CD4-positive, alpha-beta memory T cell (primary cell): ENCODE results near the gene SEC14L1. TPM values are rescaled to one million over a fixed set of nuclear protein-coding genes. Genes with fewer than 3 reads are reported as not detected.
A peak's percentile ranks its signal among the peaks of the same experiment; 100 is the strongest.

Source experiments
- CTCF ChIA-PET: fragments of 350-600 bp; sonication (Branson Sonifier 250); formaldehyde crosslinking; loops from one replicate; lab custom pipeline; 2021; ENCODE audit warnings: inconsistent platforms; ENCODE audit not compliant: partially characterized antibody; lab: Charles Lee
- POLR2A ChIA-PET: fragments of 350-600 bp; sonication (Branson Sonifier 250); formaldehyde crosslinking; loops from one replicate; lab custom pipeline; 2021; ENCODE audit not compliant: partially characterized antibody; lab: Charles Lee
- DNase-seq, 5 donors: peaks; one replicate each; pipeline versions ENCODE4 v3.0.0 to v3.0.0-alpha.2; 2020 to 2022; ENCODE audit warnings: mixed read lengths in 1 of 5
- H3K27ac ChIP-seq: one replicate; pipeline ENCODE4 v1.7.0; 2013; ENCODE audit warnings: low read depth, low read length
- H3K27me3 ChIP-seq: 2 replicates; pipeline ENCODE4 v1.7.0; 2013; ENCODE audit warnings: mild to moderate bottlenecking, low read length, moderate library complexity; ENCODE audit not compliant: insufficient read depth
- H3K36me3 ChIP-seq: 2 replicates; pipeline ENCODE4 v1.7.0; 2013; ENCODE audit warnings: mild to moderate bottlenecking, low read length, moderate library complexity; ENCODE audit not compliant: insufficient read depth
- H3K4me1 ChIP-seq: 2 replicates; pipeline ENCODE4 v1.7.0; 2013; ENCODE audit warnings: mild to moderate bottlenecking, low read length, moderate library complexity; ENCODE audit not compliant: insufficient read depth
- H3K4me3 ChIP-seq, 2 donors: one replicate each; pipeline ENCODE4 v1.7.0; 2013; ENCODE audit warnings: low read length in 2 of 2, mild to moderate bottlenecking in 1 of 2
- H3K9me3 ChIP-seq, 2 donors: one replicate each; pipeline ENCODE4 v1.7.0; 2013; ENCODE audit warnings: low read length in 2 of 2, control low read depth in 1 of 2; ENCODE audit not compliant: control insufficient read depth in 1 of 2
- H3K27ac Mint-ChIP-seq, 7 donors: one replicate each; pipeline ENCODE4 v1.8.0; 2020 to 2021; ENCODE audit warnings: mixed read lengths in 7 of 7, mild to moderate bottlenecking in 6 of 7, inconsistent platforms in 3 of 7, moderate library complexity in 3 of 7
- H3K27me3 Mint-ChIP-seq, 2 donors: one replicate each; pipeline ENCODE4 v1.8.0; 2020 to 2021; ENCODE audit warnings: mixed read lengths in 2 of 2
- H3K36me3 Mint-ChIP-seq, 2 donors: one replicate each; pipeline ENCODE4 v1.8.0; 2020 to 2021; ENCODE audit warnings: mixed read lengths in 2 of 2, inconsistent platforms in 1 of 2, mild to moderate bottlenecking in 1 of 2
- H3K4me1 Mint-ChIP-seq, 4 donors: one replicate each; pipeline ENCODE4 v1.8.0; 2020 to 2021; ENCODE audit warnings: mixed read lengths in 4 of 4, mild to moderate bottlenecking in 1 of 4
- H3K4me3 Mint-ChIP-seq, 8 donors: one replicate each; pipeline ENCODE4 v1.8.0; 2020 to 2021; ENCODE audit warnings: mixed read lengths in 8 of 8, mild to moderate bottlenecking in 7 of 8, moderate library complexity in 6 of 8, inconsistent platforms in 3 of 8
- H3K9me3 Mint-ChIP-seq, 8 donors: one replicate each; pipeline ENCODE4 v1.8.0; 2020 to 2021; ENCODE audit warnings: mixed read lengths in 8 of 8, mild to moderate bottlenecking in 5 of 8, inconsistent platforms in 3 of 8, moderate library complexity in 1 of 8
- intact Hi-C: fragments of 100-400 bp; cut with micrococcal nuclease; formaldehyde crosslinking; loops from one replicate; pipeline ENCODE4 v1.15.1; 2023
- polyA plus RNA-seq, 2 donors: library from polyadenylated mRNA; unstranded; fragments of 300-500 nt; fragmentation: Illumina TruSeq; gene quantifications; one replicate each; pipeline ENCODE4 v1.2.3, GENCODE V29; 2021
- total RNA-seq, 2 experiments: library from RNA; stranded (reverse); gene quantifications; one replicate each; pipeline ENCODE4 v1.2.3, GENCODE V29; 2021

SEC14L1 gene
- total and polyA plus RNA-seq, 4 experiments from 2014 or later = 8.9 to 35.5 (median 25.9) TPM

DNA sequence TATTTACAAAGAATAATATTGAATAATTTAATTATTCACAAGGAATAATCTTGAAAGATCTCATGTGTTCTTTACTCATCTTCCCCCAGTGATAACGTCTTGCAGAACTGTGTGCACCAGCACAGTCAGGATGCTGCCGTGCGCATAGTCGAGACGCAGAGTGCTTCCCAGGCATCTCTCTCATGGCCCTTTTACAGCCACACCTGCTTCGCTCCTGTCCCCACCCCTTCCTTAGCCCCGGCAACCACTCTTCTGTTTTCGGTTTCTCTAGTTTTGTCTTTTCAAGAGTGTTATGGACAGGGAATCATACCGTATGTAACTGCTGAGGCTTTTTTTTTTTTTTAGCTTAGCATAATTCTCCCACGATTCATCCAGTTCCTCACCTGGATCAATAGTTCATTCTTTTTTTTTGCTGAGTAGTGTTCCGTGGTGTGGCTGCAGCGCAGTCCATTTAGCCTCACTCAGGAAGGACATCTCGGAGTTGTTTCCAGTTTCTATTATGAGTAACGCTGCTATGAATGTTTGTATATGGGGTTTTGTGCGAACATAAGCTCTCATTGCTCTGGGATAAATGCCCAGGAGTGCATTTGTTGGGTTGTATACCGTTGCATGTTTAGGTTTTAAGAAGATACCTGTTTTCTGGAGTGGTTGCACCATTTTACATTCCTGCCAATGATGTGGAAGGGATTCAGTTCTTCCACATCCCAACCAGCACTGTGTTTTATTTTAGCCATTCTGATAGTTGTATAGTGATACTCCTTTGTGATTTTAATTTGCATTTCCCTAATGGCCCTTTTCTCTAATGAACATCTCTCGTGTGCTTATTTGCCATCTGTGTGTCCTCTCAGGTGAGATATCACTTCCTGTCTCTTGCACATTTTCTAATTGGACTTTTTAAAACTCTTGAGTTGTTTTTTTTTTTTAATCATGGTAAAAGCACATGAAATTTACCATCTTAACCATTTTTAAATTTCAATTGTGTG lies 47.6 kb downstream of the SEC14L1 start:
- peaks cover 25 to 29% of the 10 kb centered on the region in 2 donors for H3K36me3 Mint-ChIP-seq
- no peak overlapping the region for H3K4me3 ChIP-seq
- peak overlapping the region; percentile 4 for H3K27ac ChIP-seq
- no peaks in the 10 kb centered on the region for H3K27me3 ChIP-seq
- H3K4me3 Mint-ChIP-seq = peak overlapping the region; percentile 65 to 89 (median 78)
- H3K9me3 Mint-ChIP-seq = no peaks in the 10 kb centered on the region
- CTCF ChIA-PET = no interaction called here
- peaks cover 17 to 25% (median 23%) of the 10 kb centered on the region in 4 donors for H3K4me1 Mint-ChIP-seq
- peak in 2 of 5 donors; percentile 19 to 22 for DNase-seq
- H3K27ac Mint-ChIP-seq = peak overlapping the region; percentile 33 to 88 (median 78)
- H3K4me1 ChIP-seq = peaks cover 32% of the 10 kb centered on the region
- no peaks in the 10 kb centered on the region for H3K27me3 Mint-ChIP-seq
- POLR2A ChIA-PET = interaction anchor here (2.3 kb wide), 1 partner anchor 48 kb away, joined by 8 read pairs; the partner anchor contains the start of gene SEC14L1
- intact Hi-C loops = no loop called here
- no peaks in the 10 kb centered on the region for H3K9me3 ChIP-seq
- peaks cover 6% of the 10 kb centered on the region for H3K36me3 ChIP-seq

DNA sequence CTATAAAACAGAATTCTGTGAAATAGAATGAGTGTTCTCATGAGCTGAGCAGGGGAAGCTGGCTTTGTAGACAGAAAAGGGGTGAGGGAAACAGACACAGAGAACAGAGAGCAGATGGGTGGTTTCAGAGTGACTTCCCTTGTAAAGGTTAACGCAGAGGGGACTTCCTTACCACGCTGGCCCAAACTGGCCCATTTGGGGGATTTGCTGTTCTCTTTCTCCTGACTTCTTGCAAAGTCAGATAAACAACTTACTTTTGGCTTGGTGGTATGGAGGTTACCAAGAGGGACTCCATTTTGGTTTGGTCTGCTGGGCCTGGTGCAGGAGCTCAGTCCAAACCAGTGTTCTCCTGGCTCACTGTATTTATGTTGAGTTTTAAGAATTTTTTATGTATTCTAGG lies 48.4 kb downstream of the SEC14L1 start:
- Histone ChIP-seq H3K27me3 (no peaks in the 10 kb centered on the region), H3K36me3 (peaks cover 11% of the 10 kb centered on the region), H3K27ac (no peak overlapping the region), H3K4me3 (no peak overlapping the region), H3K9me3 (no peaks in the 10 kb centered on the region), H3K4me1 (peaks cover 28% of the 10 kb centered on the region)
- POLR2A ChIA-PET = no interaction called here
- CTCF ChIA-PET = no interaction called here
- H3K27me3 Mint-ChIP-seq = no peaks in the 10 kb centered on the region
- H3K4me1 Mint-ChIP-seq = peaks cover 17 to 25% (median 22%) of the 10 kb centered on the region in 4 donors
- peak in 1 of 5 donors; percentile 19 for DNase-seq
- H3K4me3 Mint-ChIP-seq = peak overlapping the region in 5 of 8 donors; percentile 67 to 89 (median 82)
- H3K27ac Mint-ChIP-seq = peak overlapping the region in 5 of 7 donors; percentile 15 to 88 (median 83)
- intact Hi-C loops = no loop called here
- H3K36me3 Mint-ChIP-seq = peaks cover 28 to 36% of the 10 kb centered on the region in 2 donors
- H3K9me3 Mint-ChIP-seq = no peaks in the 10 kb centered on the region

DNA sequence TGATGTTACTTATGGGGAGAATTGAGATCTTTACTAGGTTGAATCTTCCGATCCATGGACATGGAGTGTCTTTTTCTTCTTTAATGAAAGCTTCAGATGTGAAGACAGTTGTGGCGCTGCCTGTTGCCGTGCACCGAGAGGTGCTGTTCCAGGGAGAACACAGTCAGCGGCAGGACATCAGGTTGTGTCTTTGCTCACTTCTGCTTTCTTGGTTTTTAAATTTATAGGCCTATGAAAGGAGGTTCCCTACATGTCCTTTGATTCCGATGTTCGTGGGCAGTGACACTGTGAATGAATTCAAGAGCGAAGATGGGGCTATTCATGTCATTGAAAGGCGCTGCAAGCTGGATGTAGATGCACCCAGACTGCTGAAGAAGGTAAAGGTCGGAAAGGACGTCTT lies 49.8 kb downstream of the SEC14L1 start:
- H3K27ac ChIP-seq = no peak overlapping the region
- Mint-ChIP-seq H3K4me3 (no peak overlapping the region), H3K36me3 (peaks cover 37 to 46% of the 10 kb centered on the region in 2 donors), H3K9me3 (no peaks in the 10 kb centered on the region), H3K4me1 (peaks cover 17 to 25% (median 22%) of the 10 kb centered on the region in 4 donors), H3K27me3 (no peaks in the 10 kb centered on the region), H3K27ac (peak overlapping the region in 2 of 7 donors; percentile 64 to 70)
- ChIA-PET CTCF (no interaction called here), POLR2A (interaction anchor here (1.0 kb wide), 1 partner anchor 51 kb away, joined by 3 read pairs; no protein-coding TSS in a partner anchor)
- no peaks in the 10 kb centered on the region for H3K9me3 ChIP-seq
- peaks cover 24% of the 10 kb centered on the region for H3K4me1 ChIP-seq
- DNase-seq = no peak
- H3K27me3 ChIP-seq = no peaks in the 10 kb centered on the region
- no peak overlapping the region for H3K4me3 ChIP-seq
- intact Hi-C loops = no loop called here
- peaks cover 18% of the 10 kb centered on the region for H3K36me3 ChIP-seq

DNA sequence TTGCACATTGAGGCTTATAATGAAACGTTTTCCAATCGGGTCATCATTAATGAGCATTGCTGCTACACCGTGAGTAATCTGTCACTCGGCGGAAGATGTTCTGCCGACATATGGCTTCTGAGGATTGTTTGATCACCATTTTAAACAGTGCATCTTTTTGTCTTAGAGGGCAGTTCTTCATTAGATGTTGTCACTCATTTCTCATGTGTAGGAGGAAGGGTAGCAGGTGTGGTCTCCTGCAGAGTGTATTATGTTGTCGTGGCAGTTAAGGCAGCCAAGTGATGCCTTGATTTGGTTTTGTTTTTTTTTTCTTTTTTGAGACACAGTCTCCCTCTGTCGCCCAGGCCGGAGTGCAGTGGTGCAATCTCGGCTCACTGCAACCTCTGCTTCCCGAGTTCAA lies 50.5 kb downstream of the SEC14L1 start:
- Histone ChIP-seq H3K4me3 (no peak overlapping the region), H3K4me1 (peaks cover 20% of the 10 kb centered on the region), H3K27ac (no peak overlapping the region), H3K27me3 (no peaks in the 10 kb centered on the region), H3K36me3 (peaks cover 25% of the 10 kb centered on the region), H3K9me3 (no peaks in the 10 kb centered on the region)
- Mint-ChIP-seq H3K27me3 (no peaks in the 10 kb centered on the region), H3K4me3 (no peak overlapping the region), H3K4me1 (peaks cover 17 to 25% (median 22%) of the 10 kb centered on the region in 4 donors), H3K36me3 (peaks cover 43 to 53% of the 10 kb centered on the region in 2 donors), H3K9me3 (no peaks in the 10 kb centered on the region), H3K27ac (peak overlapping the region in 2 of 7 donors; percentile 22)
- intact Hi-C loops = no loop called here
- ChIA-PET CTCF (no interaction called here), POLR2A (no interaction called here)
- no peak for DNase-seq

DNA sequence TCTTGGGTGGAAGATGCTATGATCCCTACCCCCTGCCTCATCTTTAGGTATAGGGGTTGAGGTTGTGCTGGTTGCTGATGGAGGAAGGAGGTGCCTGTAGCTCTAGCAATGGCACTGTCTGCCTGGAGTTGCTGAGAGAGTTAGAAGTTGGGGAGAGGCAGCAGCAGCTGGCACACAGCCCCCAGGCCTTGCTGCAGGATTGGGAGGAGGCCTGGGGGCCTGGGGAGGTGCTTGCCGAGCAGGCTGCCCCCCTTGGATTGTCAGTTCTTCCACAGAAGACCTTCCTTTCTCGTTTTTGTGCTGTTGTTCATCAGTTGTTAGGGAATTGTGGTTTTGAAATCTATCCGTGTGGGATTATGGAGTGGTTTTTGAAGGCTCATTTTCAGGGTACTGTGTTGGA lies 52.9 kb downstream of the SEC14L1 start:
- peaks cover 36% of the 10 kb centered on the region for H3K36me3 ChIP-seq
- no peaks in the 10 kb centered on the region for H3K27me3 ChIP-seq
- peaks cover 8 to 17% (median 14%) of the 10 kb centered on the region in 4 donors for H3K4me1 Mint-ChIP-seq
- H3K27ac Mint-ChIP-seq = peak overlapping the region in 2 of 7 donors; percentile 42 to 73
- ChIA-PET POLR2A (no interaction called here), CTCF (no interaction called here)
- peaks cover 7% of the 10 kb centered on the region for H3K4me1 ChIP-seq
- intact Hi-C loops = no loop called here
- H3K27ac ChIP-seq = no peak overlapping the region
- no peak for DNase-seq
- H3K9me3 ChIP-seq = no peaks in the 10 kb centered on the region
- no peaks in the 10 kb centered on the region for H3K9me3 Mint-ChIP-seq
- H3K27me3 Mint-ChIP-seq = no peaks in the 10 kb centered on the region
- no peak overlapping the region for H3K4me3 Mint-ChIP-seq
- peaks cover 52 to 72% of the 10 kb centered on the region in 2 donors for H3K36me3 Mint-ChIP-seq
- H3K4me3 ChIP-seq = no peak overlapping the region

DNA sequence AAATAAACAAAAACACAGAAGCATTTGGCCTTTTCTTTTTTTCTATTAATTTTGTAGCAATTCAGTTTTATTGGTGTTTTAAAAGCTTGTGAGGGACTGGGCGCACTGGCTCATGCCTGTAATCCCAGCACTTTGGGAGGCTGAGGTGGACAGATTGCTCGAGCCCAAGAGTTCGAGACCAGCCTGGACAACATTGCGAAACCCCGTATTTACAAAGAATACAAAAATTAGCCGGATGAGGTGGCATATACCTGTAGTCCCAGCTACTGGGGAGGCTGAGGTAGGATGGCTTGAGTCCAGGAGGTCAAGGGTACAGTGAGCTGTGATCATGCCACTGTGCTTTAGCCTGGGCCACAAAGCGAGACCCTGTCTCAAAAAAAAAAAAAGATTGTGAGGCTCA lies 53.4 kb downstream of the SEC14L1 start:
- Histone ChIP-seq H3K4me1 (peaks cover 2% of the 10 kb centered on the region), H3K27me3 (no peaks in the 10 kb centered on the region), H3K9me3 (no peaks in the 10 kb centered on the region), H3K27ac (no peak overlapping the region), H3K4me3 (no peak overlapping the region), H3K36me3 (peaks cover 36% of the 10 kb centered on the region)
- Mint-ChIP-seq H3K4me1 (peaks cover 3 to 11% (median 11%) of the 10 kb centered on the region in 4 donors), H3K27me3 (no peaks in the 10 kb centered on the region), H3K4me3 (no peak overlapping the region), H3K27ac (no peak overlapping the region), H3K36me3 (peaks cover 52 to 74% of the 10 kb centered on the region in 2 donors), H3K9me3 (no peaks in the 10 kb centered on the region)
- DNase-seq = no peak
- CTCF ChIA-PET = no interaction called here
- intact Hi-C loops = no loop called here
- POLR2A ChIA-PET = no interaction called here

DNA sequence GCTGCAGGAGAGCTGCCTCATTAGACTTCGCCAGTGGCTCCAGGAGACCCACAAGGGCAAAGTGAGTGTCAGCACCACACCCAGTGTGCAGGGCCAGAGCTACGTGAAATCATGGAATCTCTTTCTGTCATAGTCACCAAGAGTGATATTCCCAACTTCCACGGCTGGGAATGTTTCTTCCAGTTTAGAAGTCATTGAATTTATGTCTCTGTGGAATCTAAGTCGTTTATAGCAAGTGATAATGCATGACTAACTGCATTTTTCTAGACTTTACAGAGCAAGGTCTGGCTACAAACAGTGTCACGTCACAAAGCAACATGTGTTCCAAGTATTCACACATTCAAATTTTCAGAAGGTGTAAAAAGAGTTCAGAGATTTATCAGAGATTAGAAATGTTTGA lies 55.5 kb downstream of the SEC14L1 start:
- no peaks in the 10 kb centered on the region for H3K27me3 Mint-ChIP-seq
- intact Hi-C loops = no loop called here
- no peaks in the 10 kb centered on the region for H3K4me1 ChIP-seq
- peaks cover 59 to 83% of the 10 kb centered on the region in 2 donors for H3K36me3 Mint-ChIP-seq
- no peak overlapping the region for H3K4me3 ChIP-seq
- H3K4me1 Mint-ChIP-seq = peaks cover 0 to 4% (median 0%) of the 10 kb centered on the region in 4 donors
- DNase-seq = no peak
- no peaks in the 10 kb centered on the region for H3K9me3 Mint-ChIP-seq
- H3K36me3 ChIP-seq = peaks cover 47% of the 10 kb centered on the region
- H3K27ac Mint-ChIP-seq = no peak overlapping the region
- CTCF ChIA-PET = no interaction called here
- no peaks in the 10 kb centered on the region for H3K9me3 ChIP-seq
- H3K4me3 Mint-ChIP-seq = no peak overlapping the region
- H3K27ac ChIP-seq = no peak overlapping the region
- POLR2A ChIA-PET = no interaction called here
- H3K27me3 ChIP-seq = no peaks in the 10 kb centered on the region
